ENCODE measurements around the gene ZNF45. TPM values are rescaled to one million over a fixed set of nuclear protein-coding genes. Genes with fewer than 3 reads are reported as not detected.

ZNF45 gene
- polyA plus RNA-seq, 1 donor from 2014 or later: 17.5 TPM

- Histone ChIP-seq H2AFZ (ENCODE audit: low read depth, low read length) (peak overlapping the region; percentile 97), H3K9me2 (ENCODE audit: insufficient read depth, low read length) (no peaks in the 10 kb centered on the region), H3F3A (ENCODE audit: insufficient read depth, low read length, poor library complexity, severe bottlenecking) (no peaks in the 10 kb centered on the region), H3K27me3 (ENCODE audit: insufficient read depth, low read depth, low read length) (no peaks in the 10 kb centered on the region), H3K36me3 (ENCODE audit: insufficient read depth, low read length) (no peaks in the 10 kb centered on the region), H3K27ac (ENCODE audit: low read length) (peak overlapping the region; percentile 22), H3K4me2 (ENCODE audit: low read length) (peak overlapping the region; percentile 46), H3K79me2 (replicated peaks; ENCODE audit: insufficient read depth, low read length) (no peaks in the 10 kb centered on the region), H3K9ac (ENCODE audit: low read length) (peak overlapping the region; percentile 63), H4K20me1 (ENCODE audit: insufficient read depth) (no peaks in the 10 kb centered on the region), H3K9me3 (ENCODE audit: low read length) (peaks cover 12% of the 10 kb centered on the region), H3K4me3 (ENCODE audit: low read length) (peak overlapping the region; percentile 68)
- TF ChIP-seq MXI1 (conservative IDR thresholded peaks at IDR 0.05; ENCODE audit: poor library complexity, severe bottlenecking) (peak; percentile 34), SMC3 (conservative IDR thresholded peaks at IDR 0.05; ENCODE audit: poor library complexity) (no peak)
These were observed 33.4 kb downstream of the ZNF45 start for GRCh38 chr19:43901395-43902390.

DNA sequence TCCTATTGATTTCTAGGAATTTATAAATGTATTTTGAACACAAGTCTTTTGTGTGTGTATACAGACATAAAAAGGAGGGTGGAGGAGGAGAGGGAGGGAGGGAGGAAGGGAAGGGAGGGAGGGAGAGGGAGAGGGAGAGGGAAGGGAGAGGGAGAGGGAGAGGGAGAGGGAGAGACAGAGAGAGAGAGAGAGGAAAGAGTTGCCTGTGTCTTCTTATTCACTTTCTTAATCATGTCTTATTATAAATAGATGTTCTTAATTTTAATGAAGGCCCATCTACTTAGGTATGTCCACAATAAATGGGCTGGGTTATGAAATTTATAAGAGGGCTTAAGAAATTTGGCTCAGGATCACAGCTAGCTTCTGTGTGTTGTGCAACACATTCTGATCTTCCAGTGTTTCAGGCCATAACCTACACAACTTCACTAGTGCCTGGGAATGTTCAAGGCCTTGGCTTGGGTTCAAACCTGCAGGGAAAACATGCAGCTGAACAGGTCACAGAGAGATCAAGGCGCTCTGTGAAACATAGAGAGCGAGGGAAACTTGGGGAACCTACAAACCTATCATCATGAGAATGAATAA lies 39.3 kb downstream of the ZNF45 start:
- Histone ChIP-seq H2AFZ (ENCODE audit: low read depth, low read length) (no peak overlapping the region), H3K27me3 (ENCODE audit: insufficient read depth, low read depth, low read length) (no peaks in the 10 kb centered on the region), H4K20me1 (ENCODE audit: insufficient read depth) (no peaks in the 10 kb centered on the region), H3K4me3 (ENCODE audit: low read length) (no peak overlapping the region), H3K9ac (ENCODE audit: low read length) (no peak overlapping the region), H3K27ac (ENCODE audit: low read length) (no peak overlapping the region), H3K79me2 (replicated peaks; ENCODE audit: insufficient read depth, low read length) (no peaks in the 10 kb centered on the region), H3K4me2 (ENCODE audit: low read length) (no peak overlapping the region), H3K9me3 (ENCODE audit: low read length) (peaks cover 3% of the 10 kb centered on the region), H3F3A (ENCODE audit: insufficient read depth, low read length, poor library complexity, severe bottlenecking) (no peaks in the 10 kb centered on the region), H3K9me2 (ENCODE audit: insufficient read depth, low read length) (no peaks in the 10 kb centered on the region), H3K36me3 (ENCODE audit: insufficient read depth, low read length) (no peaks in the 10 kb centered on the region)
- no peak for TF ChIP-seq POLR2AphosphoS5 (IDR thresholded peaks at IDR 0.05)
- TF ChIP-seq, protein P1, sequence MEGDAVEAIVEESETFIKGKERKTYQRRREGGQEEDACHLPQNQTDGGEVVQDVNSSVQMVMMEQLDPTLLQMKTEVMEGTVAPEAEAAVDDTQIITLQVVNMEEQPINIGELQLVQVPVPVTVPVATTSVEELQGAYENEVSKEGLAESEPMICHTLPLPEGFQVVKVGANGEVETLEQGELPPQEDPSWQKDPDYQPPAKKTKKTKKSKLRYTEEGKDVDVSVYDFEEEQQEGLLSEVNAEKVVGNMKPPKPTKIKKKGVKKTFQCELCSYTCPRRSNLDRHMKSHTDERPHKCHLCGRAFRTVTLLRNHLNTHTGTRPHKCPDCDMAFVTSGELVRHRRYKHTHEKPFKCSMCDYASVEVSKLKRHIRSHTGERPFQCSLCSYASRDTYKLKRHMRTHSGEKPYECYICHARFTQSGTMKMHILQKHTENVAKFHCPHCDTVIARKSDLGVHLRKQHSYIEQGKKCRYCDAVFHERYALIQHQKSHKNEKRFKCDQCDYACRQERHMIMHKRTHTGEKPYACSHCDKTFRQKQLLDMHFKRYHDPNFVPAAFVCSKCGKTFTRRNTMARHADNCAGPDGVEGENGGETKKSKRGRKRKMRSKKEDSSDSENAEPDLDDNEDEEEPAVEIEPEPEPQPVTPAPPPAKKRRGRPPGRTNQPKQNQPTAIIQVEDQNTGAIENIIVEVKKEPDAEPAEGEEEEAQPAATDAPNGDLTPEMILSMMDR (IDR thresholded peaks at IDR 0.05; ENCODE audit: poor library complexity, severe bottlenecking): no peak
- TF ChIP-seq MXI1 (conservative IDR thresholded peaks at IDR 0.05; ENCODE audit: poor library complexity, severe bottlenecking): no peak
- TF ChIP-seq SMC3 (conservative IDR thresholded peaks at IDR 0.05; ENCODE audit: poor library complexity): no peak
- TF ChIP-seq EZH2 (IDR thresholded peaks at IDR 0.05; ENCODE audit: borderline replicate concordance, insufficient read depth, low read length, poor library complexity, severe bottlenecking): no peak
- TF ChIP-seq, protein P2, sequence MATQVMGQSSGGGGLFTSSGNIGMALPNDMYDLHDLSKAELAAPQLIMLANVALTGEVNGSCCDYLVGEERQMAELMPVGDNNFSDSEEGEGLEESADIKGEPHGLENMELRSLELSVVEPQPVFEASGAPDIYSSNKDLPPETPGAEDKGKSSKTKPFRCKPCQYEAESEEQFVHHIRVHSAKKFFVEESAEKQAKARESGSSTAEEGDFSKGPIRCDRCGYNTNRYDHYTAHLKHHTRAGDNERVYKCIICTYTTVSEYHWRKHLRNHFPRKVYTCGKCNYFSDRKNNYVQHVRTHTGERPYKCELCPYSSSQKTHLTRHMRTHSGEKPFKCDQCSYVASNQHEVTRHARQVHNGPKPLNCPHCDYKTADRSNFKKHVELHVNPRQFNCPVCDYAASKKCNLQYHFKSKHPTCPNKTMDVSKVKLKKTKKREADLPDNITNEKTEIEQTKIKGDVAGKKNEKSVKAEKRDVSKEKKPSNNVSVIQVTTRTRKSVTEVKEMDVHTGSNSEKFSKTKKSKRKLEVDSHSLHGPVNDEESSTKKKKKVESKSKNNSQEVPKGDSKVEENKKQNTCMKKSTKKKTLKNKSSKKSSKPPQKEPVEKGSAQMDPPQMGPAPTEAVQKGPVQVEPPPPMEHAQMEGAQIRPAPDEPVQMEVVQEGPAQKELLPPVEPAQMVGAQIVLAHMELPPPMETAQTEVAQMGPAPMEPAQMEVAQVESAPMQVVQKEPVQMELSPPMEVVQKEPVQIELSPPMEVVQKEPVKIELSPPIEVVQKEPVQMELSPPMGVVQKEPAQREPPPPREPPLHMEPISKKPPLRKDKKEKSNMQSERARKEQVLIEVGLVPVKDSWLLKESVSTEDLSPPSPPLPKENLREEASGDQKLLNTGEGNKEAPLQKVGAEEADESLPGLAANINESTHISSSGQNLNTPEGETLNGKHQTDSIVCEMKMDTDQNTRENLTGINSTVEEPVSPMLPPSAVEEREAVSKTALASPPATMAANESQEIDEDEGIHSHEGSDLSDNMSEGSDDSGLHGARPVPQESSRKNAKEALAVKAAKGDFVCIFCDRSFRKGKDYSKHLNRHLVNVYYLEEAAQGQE (IDR thresholded peaks at IDR 0.05; ENCODE audit: borderline replicate concordance): no peak
- no peak for TF ChIP-seq RAD21 (conservative IDR thresholded peaks at IDR 0.05)
- no peak for TF ChIP-seq EP300 (conservative IDR thresholded peaks at IDR 0.05; ENCODE audit: poor library complexity, severe bottlenecking)
- no peak for TF ChIP-seq TAF1 (IDR thresholded peaks at IDR 0.05; ENCODE audit: low read depth)

Data from neural cell (in vitro differentiated cells).